Neural crest cell (in vitro differentiated cells): Measurements from ENCODE around the gene TMED3. TPM values are rescaled to one million over a fixed set of nuclear protein-coding genes. Genes with fewer than 3 reads are reported as not detected.

Experiments used
- DNase-seq: peaks from one replicate; pipeline ENCODE4 v3.0.0; 2021; ENCODE audit warnings: low read depth, mixed read lengths, low spot score
- H3K27ac Mint-ChIP-seq: one replicate; pipeline ENCODE4 v1.8.0; 2021; ENCODE audit warnings: mild to moderate bottlenecking, mixed read lengths; ENCODE audit not compliant: unreplicated experiment
- H3K27me3 Mint-ChIP-seq: 2 replicates; pipeline ENCODE4 v1.8.0; 2021; ENCODE audit warnings: low read depth, mild to moderate bottlenecking, mixed read lengths
- H3K36me3 Mint-ChIP-seq: 2 replicates; pipeline ENCODE4 v1.8.0; 2021; ENCODE audit warnings: low read depth, mild to moderate bottlenecking, mixed read lengths
- H3K4me1 Mint-ChIP-seq: 2 replicates; pipeline ENCODE4 v1.8.0; 2021; ENCODE audit warnings: mixed read lengths
- H3K4me3 Mint-ChIP-seq: one replicate; pipeline ENCODE4 v1.8.0; 2021; ENCODE audit warnings: mild to moderate bottlenecking, mixed read lengths
- H3K9me3 Mint-ChIP-seq: 2 replicates; pipeline ENCODE4 v1.8.0; 2021; ENCODE audit warnings: mixed read lengths
- total RNA-seq: library from RNA; stranded (reverse); gene quantifications from 2 replicates; pipeline ENCODE4 v1.2.1, GENCODE V29; 2021
- TF ChIP-seq, protein P1 (sequence below): fragments of 200-600 bp; sonication (generic); conservative IDR thresholded peaks from 2 replicates; pipeline ENCODE4 v1.5.0; 2021; ENCODE audit warnings: antibody characterized with exemption, mild to moderate bottlenecking

TMED3 gene
- total RNA-seq, 1 donor from 2014 or later, result 34.4 TPM

DNA sequence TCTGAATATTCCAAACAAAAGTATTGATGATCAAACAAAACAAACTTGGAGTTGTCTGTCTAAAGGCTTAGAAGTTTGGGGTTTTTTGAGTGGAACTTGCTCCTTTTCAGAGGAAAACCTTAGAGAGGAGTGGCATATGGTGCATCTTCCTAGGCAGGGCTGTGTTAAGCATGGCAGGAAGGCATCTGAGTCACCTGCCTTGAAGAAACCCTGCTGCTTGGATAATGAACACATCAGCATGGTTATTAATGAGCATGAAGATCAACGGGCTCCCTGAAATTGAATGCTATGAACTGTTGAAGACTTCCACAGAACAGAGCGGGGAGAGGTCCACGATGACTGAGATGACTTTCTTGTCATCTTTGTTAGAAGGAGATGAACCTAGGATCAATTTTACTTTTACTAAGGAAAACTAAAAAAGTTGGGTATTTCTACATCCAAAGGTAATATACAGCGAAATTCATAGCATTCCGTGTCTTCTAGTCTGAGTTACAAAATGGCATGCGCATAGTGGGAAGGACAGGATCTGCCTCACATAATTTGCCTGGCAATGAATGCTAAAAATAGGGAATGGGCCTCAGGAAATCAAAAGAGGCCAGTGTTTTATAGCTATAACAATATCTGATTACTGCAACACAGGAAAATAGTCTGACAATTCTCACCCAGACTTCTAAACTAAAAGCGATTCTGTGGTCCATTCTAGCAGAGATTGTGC is 11.6 kb upstream of the TMED3 start:
- H3K4me3 Mint-ChIP-seq, result no peak overlapping the region
- no peaks in the 10 kb centered on the region for H3K9me3 Mint-ChIP-seq
- peaks cover 88% of the 10 kb centered on the region for H3K27me3 Mint-ChIP-seq
- H3K36me3 Mint-ChIP-seq, result no peaks in the 10 kb centered on the region
- TF ChIP-seq, protein P1, sequence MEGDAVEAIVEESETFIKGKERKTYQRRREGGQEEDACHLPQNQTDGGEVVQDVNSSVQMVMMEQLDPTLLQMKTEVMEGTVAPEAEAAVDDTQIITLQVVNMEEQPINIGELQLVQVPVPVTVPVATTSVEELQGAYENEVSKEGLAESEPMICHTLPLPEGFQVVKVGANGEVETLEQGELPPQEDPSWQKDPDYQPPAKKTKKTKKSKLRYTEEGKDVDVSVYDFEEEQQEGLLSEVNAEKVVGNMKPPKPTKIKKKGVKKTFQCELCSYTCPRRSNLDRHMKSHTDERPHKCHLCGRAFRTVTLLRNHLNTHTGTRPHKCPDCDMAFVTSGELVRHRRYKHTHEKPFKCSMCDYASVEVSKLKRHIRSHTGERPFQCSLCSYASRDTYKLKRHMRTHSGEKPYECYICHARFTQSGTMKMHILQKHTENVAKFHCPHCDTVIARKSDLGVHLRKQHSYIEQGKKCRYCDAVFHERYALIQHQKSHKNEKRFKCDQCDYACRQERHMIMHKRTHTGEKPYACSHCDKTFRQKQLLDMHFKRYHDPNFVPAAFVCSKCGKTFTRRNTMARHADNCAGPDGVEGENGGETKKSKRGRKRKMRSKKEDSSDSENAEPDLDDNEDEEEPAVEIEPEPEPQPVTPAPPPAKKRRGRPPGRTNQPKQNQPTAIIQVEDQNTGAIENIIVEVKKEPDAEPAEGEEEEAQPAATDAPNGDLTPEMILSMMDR, result no peak
- no peak for DNase-seq
- H3K27ac Mint-ChIP-seq, result no peak overlapping the region
- peaks cover 4% of the 10 kb centered on the region for H3K4me1 Mint-ChIP-seq

DNA sequence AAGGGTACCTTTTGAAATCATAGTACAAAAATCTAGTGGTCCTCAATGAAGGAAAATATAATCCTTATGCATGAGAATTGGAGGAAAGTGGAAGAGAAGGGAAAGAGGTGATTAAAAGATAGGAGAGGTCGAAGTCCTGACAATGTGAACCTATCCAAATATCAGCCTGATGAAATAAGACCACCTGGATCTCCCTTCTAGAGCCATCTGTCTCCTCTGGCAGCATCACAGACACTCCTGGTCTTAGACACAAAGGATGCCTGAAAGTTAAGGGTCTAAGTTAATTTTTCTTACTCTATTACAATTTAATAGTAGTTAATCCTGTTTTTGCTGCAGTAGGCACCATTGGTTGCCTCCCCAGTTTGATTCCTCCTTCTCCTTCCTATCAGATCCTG is 11.1 kb upstream of the TMED3 start:
- H3K9me3 Mint-ChIP-seq, result no peaks in the 10 kb centered on the region
- H3K4me1 Mint-ChIP-seq, result peaks cover 4% of the 10 kb centered on the region
- no peak overlapping the region for H3K4me3 Mint-ChIP-seq
- H3K27me3 Mint-ChIP-seq, result peaks cover 88% of the 10 kb centered on the region
- TF ChIP-seq, protein P1, result no peak
- no peak overlapping the region for H3K27ac Mint-ChIP-seq
- no peaks in the 10 kb centered on the region for H3K36me3 Mint-ChIP-seq
- no peak for DNase-seq

- no peak overlapping the region for H3K4me3 Mint-ChIP-seq
- peaks cover 15% of the 10 kb centered on the region for H3K4me1 Mint-ChIP-seq
- peaks cover 78% of the 10 kb centered on the region for H3K27me3 Mint-ChIP-seq
Measured at GRCh38 chr15:79307251-79307650, 3.7 kb upstream of the TMED3 start.

GRCh38 chr15:79308874-79309273 is 2.0 kb upstream of the TMED3 start:
- Mint-ChIP-seq H3K4me1 (peaks cover 25% of the 10 kb centered on the region), H3K9me3 (no peaks in the 10 kb centered on the region), H3K27ac (no peak overlapping the region), H3K4me3 (peak overlapping the region; percentile 77), H3K36me3 (peaks cover 7% of the 10 kb centered on the region), H3K27me3 (peaks cover 62% of the 10 kb centered on the region)
- DNase-seq, result no peak
- TF ChIP-seq, protein P1, result no peak

More at GRCh38 chr15:79307251-79307650, 3.7 kb upstream of the TMED3 start:
- TF ChIP-seq, protein P1, result no peak
- no peak for DNase-seq
- no peaks in the 10 kb centered on the region for H3K9me3 Mint-ChIP-seq
- H3K36me3 Mint-ChIP-seq, result no peaks in the 10 kb centered on the region
- H3K27ac Mint-ChIP-seq, result no peak overlapping the region

- DNase-seq, result no peak
- TF ChIP-seq, protein P1, result no peak
- no peak overlapping the region for H3K27ac Mint-ChIP-seq
- peak overlapping the region; percentile 92 for H3K4me3 Mint-ChIP-seq
- H3K4me1 Mint-ChIP-seq, result peaks cover 25% of the 10 kb centered on the region
- peaks cover 15% of the 10 kb centered on the region for H3K36me3 Mint-ChIP-seq
- peaks cover 46% of the 10 kb centered on the region for H3K27me3 Mint-ChIP-seq
- H3K9me3 Mint-ChIP-seq, result no peaks in the 10 kb centered on the region
Measured at GRCh38 chr15:79310612-79310984, 314 bp upstream of the TMED3 start.
